SIG-M5 treated with dmso at 0.1 percent for 504 hours (cell line): ENCODE results near the gene GTF2I.
A peak's percentile ranks its signal among the peaks of the same experiment; 100 is the strongest.
"Not testable (repeated sequence)": the region's sequence is repeated elsewhere in the genome, so short reads cannot be mapped to it uniquely, and the experiment has no call there.

ENCODE experiments used
- DNase-seq: peaks from one replicate; lab custom pipeline; 2025; ENCODE audit not compliant: unreplicated experiment; lab: John Stamatoyannopoulos, UW

The GTF2I gene

GRCh38 chr7:74656441-74656836, 1.1 kb upstream of the GTF2I start:
- DNase-seq, result peak; percentile 45

- peak; percentile 95 for DNase-seq
Observed at GRCh38 chr7:74656837-74657691, 454 bp upstream of the GTF2I start.

- peak; percentile 91 for DNase-seq
Observed at GRCh38 chr7:74658178-74659004, 873 bp downstream of the GTF2I start.

- not testable (repeated sequence) for DNase-seq
Observed at GRCh38 chr7:74660202-74660601, 2.7 kb downstream of the GTF2I start.

GRCh38 chr7:74661836-74662794, 4.6 kb downstream of the GTF2I start:
- DNase-seq, result not testable (repeated sequence)

- no peak for DNase-seq
Observed at GRCh38 chr7:74665296-74665938, 7.9 kb downstream of the GTF2I start.

- not testable (repeated sequence) for DNase-seq
Observed at GRCh38 chr7:74667013-74667412, 9.5 kb downstream of the GTF2I start.

- not testable (repeated sequence) for DNase-seq
Observed at GRCh38 chr7:74667520-74667919, 10.0 kb downstream of the GTF2I start.

- no peak for DNase-seq
Observed at GRCh38 chr7:74671602-74672001, 14.1 kb downstream of the GTF2I start.

- no peak for DNase-seq
Observed at GRCh38 chr7:74672343-74672915, 14.9 kb downstream of the GTF2I start.

GRCh38 chr7:74674166-74674565, 16.6 kb downstream of the GTF2I start:
- DNase-seq, result no peak

GRCh38 chr7:74682829-74683228, 25.3 kb downstream of the GTF2I start:
- DNase-seq, result no peak

- DNase-seq, result no peak
Observed at GRCh38 chr7:74683799-74684198, 26.3 kb downstream of the GTF2I start.

GRCh38 chr7:74684473-74684872, 27.0 kb downstream of the GTF2I start:
- no peak for DNase-seq

- no peak for DNase-seq
Observed at GRCh38 chr7:74684921-74685320, 27.4 kb downstream of the GTF2I start.

- no peak for DNase-seq
Observed at GRCh38 chr7:74690474-74690873, 33.0 kb downstream of the GTF2I start.

- DNase-seq, result not testable (repeated sequence)
Observed at GRCh38 chr7:74704419-74704818, 46.9 kb downstream of the GTF2I start.

- no peak for DNase-seq
Observed at GRCh38 chr7:74707238-74707637, 49.7 kb downstream of the GTF2I start.

GRCh38 chr7:74708569-74709275, 51.2 kb downstream of the GTF2I start:
- no peak for DNase-seq
